Activated CD4-positive, alpha-beta T cell treated with anti-CD3 and anti-CD28 coated beads, Interleukin-2, amount 50 U/mL, for 16 hours (primary cell): ENCODE results near the gene GTPBP3.
A peak's percentile ranks its signal among the peaks of the same experiment; 100 is the strongest.

ENCODE experiments used
- DNase-seq: peaks from one replicate; pipeline ENCODE4 v3.0.0-alpha.2; 2020

GTPBP3 gene

GRCh38 chr19:17329366-17330261 is 7.7 kb upstream of the GTPBP3 start:
- no peak for DNase-seq

GRCh38 chr19:17330262-17331044 is 6.9 kb upstream of the GTPBP3 start:
- no peak for DNase-seq

- no peak for DNase-seq
These were observed 6.3 kb upstream of the GTPBP3 start for GRCh38 chr19:17331045-17331558.

- no peak for DNase-seq
These were observed 5.0 kb upstream of the GTPBP3 start for GRCh38 chr19:17332360-17332676.

DNA sequence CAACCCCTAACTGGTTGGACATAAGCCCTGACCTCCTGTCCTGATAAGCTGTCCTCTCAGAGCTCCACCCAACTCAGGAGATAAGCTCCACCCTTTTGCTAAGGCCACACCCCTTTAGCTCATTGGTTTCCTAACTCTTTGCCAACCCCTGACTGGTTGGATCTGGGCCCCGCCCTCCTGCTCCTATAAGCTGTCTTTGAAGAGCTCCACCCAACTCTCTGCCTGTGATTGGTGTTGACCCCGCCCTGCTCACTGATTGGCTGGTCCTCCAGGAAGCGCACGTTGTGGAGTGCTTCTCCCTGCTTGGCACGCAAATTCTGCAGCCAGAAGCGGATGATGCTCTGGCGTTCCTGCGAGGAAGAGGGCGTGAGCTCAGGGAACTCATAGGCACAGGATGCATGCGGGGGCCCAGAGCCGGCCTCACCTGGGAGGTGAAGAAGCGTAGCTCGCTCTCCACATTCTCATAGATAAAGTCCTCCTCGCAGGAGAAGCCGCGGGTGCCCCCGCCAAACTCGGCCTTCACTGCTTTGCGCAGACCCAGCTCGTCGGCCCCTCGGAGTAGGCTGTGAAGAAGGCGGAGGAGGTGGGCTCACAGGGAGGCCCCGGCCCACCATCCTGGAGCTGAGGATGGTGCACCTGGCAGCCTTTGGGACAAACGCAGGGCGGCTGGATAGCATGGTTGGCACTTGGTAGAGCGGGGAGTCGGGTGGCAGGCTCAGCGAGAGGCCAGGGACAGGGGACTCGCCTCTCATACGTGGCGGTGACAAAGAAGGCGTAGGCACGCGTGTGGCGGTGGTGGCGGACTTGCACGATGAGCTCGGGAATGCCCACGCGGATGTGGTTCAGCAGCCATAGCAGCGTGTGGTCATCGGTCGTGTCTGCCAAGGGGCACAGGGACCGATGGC is 4.4 kb upstream of the GTPBP3 start:
- DNase-seq: peak; percentile 42

DNA sequence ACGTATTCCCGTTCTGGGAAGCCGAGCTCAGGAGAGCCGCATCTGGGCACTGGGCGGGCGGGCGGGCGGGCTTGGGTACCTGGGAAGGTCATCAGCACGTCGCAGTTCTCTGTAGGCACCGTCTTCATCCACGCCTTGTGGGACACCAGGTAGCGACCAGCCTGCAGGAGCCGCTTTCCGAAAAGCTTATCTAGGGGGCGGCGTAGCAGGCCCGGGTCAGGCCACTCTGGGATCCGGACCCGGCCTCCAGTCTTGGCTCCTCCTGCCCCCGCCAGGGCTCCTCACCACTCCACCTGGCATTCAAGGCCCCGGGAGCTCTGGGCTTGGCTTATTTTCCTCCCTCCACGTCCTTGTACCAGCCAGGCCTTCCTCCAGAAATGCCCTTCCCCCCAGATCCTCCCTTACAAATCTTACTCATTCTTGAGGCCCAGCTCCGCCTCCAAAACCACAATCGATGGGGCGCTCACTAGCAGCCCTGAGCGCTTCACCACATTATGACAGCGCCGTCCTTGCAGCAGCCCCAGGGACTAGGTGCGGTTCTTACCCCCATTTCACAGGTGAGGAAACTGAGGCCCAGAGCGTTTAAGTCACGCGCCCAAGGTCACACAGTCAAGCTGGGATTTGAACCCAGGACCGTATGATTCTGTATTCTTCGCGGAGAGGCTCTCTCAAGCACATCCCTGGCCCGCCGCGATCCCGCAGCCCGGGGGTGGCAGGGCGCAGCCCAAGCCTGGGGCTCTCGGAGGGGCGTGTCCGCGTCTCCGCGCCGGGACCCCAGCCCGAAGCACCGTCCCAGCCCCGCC is 3.5 kb upstream of the GTPBP3 start:
- DNase-seq: peak; percentile 91

DNA sequence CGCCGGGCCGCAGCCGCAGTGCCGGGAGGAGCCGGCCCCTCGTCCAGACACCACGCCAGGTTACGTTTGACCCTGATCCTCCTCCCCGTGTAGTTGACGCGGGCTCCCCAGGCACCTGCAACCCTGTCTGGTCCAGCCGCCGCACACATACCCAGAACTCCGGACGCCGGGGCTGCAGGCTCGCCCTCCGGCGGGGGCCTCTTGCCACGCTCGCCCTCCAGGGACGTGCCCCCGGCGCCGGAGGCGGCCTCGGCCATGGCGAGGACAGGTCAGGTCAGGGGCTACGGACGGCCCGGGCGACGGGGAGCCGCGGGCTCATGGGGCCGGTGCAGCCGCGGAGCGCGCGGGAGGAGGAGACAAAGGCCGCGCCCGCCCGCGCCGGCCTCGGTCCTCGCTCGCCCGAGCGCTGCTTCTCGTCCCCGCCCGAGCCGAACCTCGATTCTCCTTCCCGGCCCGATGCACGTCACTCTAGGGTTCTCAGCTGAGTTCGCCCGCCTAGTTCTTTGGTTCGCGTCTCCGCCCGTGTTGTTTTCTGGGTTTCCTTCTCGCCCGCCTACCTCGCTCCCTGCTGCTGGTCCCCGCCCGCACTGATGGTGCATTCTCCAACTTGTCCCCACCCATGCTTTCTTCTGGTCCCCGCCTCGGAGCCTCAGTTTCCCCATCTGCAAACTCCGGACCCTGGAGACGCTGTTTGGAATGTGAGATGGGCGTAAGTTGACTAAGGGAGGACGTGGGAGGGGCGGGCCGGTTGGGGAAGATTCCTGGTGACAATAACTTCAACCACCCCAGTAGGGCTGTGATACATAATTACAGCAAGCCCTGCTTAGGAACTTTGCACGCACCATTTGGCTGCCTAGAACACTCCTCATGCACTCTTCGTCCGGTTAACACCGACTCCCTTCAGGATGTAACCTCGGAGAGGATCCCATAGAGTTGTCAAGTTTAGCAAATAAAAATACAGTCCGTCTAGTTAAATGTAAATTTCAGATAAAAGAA is 2.6 kb upstream of the GTPBP3 start, which contains the start of gene ANO8:
Gene ANO8, minus strand, starts transcription at position 442 of the 996 bp plus-strand sequence. Its CDS starts 185 bp downstream, at position 257.
- DNase-seq: peak; percentile 96

- DNase-seq: no peak
These were observed 1.8 kb upstream of the GTPBP3 start for GRCh38 chr19:17335575-17335974.

DNA sequence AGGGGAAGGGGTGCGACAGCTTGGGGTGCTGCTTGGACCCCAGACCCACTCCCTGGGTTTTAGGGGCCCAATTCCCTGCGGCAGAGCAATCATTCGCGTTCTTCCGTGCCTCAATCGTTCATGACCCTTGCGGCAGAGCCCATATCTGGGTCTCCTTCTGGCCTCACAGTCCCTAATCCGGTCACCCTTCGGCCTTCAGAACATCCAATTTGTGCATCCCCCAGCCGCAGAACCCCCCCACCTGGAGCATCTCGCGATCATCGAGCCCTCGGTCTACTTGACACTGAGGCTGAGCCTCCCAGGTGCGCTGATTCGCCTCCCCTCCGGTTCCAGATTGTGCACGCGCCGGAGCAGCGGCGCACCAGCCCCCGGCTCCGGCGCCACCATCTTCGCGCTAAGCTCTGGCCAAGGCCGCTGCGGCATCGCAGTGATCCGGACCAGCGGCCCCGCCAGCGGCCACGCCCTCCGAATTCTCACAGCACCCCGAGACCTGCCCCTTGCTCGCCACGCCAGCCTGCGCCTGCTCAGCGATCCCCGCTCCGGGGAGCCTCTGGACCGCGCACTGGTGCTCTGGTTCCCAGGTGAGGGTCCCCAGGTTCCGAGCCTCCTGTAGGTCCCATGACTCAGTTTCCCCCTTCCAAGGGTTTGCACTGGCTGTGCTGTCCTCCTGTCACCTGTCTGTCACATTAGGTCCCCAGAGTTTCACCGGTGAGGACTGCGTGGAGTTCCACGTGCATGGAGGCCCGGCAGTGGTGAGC is 501 bp downstream of the GTPBP3 start:
- DNase-seq: peak; percentile 65

DNA sequence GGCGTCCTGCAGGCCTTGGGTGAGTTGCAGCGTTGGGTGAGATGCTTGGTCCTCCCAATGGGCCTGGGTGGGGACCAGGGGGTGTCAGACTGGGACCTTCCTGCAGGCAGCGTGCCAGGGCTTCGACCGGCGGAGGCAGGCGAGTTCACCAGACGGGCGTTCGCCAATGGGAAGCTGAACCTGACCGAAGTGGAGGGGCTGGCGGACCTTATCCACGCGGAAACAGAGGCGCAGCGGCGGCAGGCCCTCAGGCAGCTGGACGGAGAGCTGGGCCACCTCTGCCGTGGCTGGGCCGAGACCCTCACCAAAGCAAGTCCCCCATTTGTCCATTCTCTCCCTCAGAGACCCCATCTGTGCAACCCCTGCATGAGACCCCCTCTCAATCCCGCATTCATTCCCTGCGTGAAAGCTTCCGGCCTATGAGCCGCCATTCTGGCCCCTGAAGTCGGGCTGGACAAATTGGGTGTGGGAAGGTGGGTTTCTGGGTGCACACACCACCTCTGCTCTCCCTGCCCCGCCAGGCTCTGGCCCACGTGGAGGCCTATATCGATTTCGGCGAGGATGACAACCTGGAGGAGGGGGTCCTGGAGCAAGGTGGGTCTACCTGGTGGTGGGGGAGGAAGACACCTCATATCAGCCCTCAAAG is 1.2 kb downstream of the GTPBP3 start:
- DNase-seq: no peak

- peak; percentile 63 for DNase-seq
These were observed 1.9 kb downstream of the GTPBP3 start for GRCh38 chr19:17339088-17339741.

- no peak for DNase-seq
These were observed 3.0 kb downstream of the GTPBP3 start for GRCh38 chr19:17340302-17340870.

GRCh38 chr19:17340871-17341357 is 3.6 kb downstream of the GTPBP3 start:
- no peak for DNase-seq

- no peak for DNase-seq
These were observed 4.0 kb downstream of the GTPBP3 start for GRCh38 chr19:17341386-17341785.

GRCh38 chr19:17341845-17342244 is 4.5 kb downstream of the GTPBP3 start:
- no peak for DNase-seq

- peak; percentile 84 for DNase-seq
These were observed 8.8 kb downstream of the GTPBP3 start for GRCh38 chr19:17346109-17346671.

GRCh38 chr19:17347361-17347760 is 10.0 kb downstream of the GTPBP3 start:
- DNase-seq: no peak

GRCh38 chr19:17347877-17348276 is 10.5 kb downstream of the GTPBP3 start:
- DNase-seq: no peak
